ENCODE data around the gene TNFAIP2. TPM values are rescaled to one million over a fixed set of nuclear protein-coding genes. Genes with fewer than 3 reads are reported as not detected.

Gene TNFAIP2
- total and polyA plus RNA-seq, 2 experiments from 2014 or later, result 9.6 to 51.8 TPM

DNA sequence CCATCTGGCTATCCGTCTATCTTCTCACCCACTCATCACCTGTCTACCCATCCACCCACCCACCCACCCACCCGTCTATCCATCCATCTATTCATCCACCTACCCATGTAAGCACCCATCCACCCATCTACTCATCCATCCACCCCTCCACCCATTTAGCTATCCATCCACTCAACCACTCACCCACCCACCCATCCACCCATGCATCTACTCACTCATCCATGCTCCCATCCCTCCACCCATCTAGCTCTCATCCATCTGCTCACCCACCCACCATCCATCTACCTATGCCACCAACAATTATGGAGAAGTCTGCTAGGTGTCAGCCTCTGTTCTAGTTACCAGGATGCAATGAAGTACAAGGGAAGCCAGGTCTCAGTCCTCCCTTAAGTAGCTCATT lies 11.1 kb downstream of the TNFAIP2 start:
- H3K36me3 ChIP-seq (ENCODE audit: low read depth), result no peaks in the 10 kb centered on the region
- no peaks in the 10 kb centered on the region for H3K9me3 ChIP-seq (ENCODE audit: low read depth)
- H3K27me3 ChIP-seq (replicated peaks; ENCODE audit: insufficient read depth), result no peaks in the 10 kb centered on the region
- no peak overlapping the region for H3K4me2 ChIP-seq (ENCODE audit: unreplicated experiment)
- no peak overlapping the region for H3K9ac ChIP-seq
- H3K4me3 ChIP-seq, result no peak overlapping the region
- in situ Hi-C loops (cut with MboI), result no loop called here
- H3K9me2 ChIP-seq (ENCODE audit: insufficient read depth), result no peaks in the 10 kb centered on the region
- DNase-seq, result no peak
- H3K27ac ChIP-seq, result no peak overlapping the region
- WGBS, 2 experiments (ENCODE audit: low coverage in 1 of 2, low lambda C conversion rate in 2 of 2, missing lambda C conversion rate in 2 of 2), result 50% methylated on average over 2 of the region's 2 CpGs; no CpG with 5 or more reads in 1 of the 2 experiments
- no peak overlapping the region for H2AFZ ChIP-seq
- no peaks in the 10 kb centered on the region for H3F3A ChIP-seq (ENCODE audit: insufficient read depth)
- H3K79me2 ChIP-seq (ENCODE audit: insufficient read depth), result no peaks in the 10 kb centered on the region
- peaks cover 9% of the 10 kb centered on the region; the same call in 1 of the 2 replicates for H3K4me1 ChIP-seq (ENCODE audit: insufficient read depth)
- no peaks in the 10 kb centered on the region for H4K20me1 ChIP-seq (ENCODE audit: insufficient read depth)
- TF ChIP-seq EZH2 (IDR thresholded peaks at IDR 0.05; ENCODE audit: insufficient read depth, poor library complexity, severe bottlenecking), result no peak
- TF ChIP-seq EZH2phosphoT487 (IDR thresholded peaks at IDR 0.05; ENCODE audit: insufficient read depth, low read depth), result no peak

DNA sequence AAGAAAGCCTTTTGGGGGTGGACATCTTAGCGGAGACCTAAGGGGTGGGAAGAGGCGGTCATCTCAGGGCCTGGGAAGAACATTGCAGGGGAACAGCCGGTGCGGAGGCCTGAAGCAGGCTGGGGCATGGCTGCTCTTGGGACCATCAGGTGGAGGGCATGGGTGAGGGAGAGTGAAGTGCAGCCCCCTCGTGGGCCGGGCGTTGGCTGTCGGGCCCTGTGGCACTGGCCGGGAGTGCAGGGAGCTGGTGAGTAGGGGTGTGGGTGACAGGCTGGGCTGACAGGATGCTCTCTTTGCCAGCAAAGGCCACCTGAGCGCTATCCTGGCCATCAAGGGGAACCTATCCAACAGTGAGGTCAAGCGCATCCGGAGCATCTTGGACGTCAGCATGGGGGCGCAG lies 11.7 kb downstream of the TNFAIP2 start:
- no peak overlapping the region for H2AFZ ChIP-seq
- H3K27ac ChIP-seq, result no peak overlapping the region
- TF ChIP-seq EZH2phosphoT487 (IDR thresholded peaks at IDR 0.05; ENCODE audit: insufficient read depth, low read depth) (no peak), EZH2 (IDR thresholded peaks at IDR 0.05; ENCODE audit: insufficient read depth, poor library complexity, severe bottlenecking) (no peak)
- in situ Hi-C loops (cut with MboI), result no loop called here
- H3K27me3 ChIP-seq (replicated peaks; ENCODE audit: insufficient read depth), result no peaks in the 10 kb centered on the region
- H3F3A ChIP-seq (ENCODE audit: insufficient read depth), result no peaks in the 10 kb centered on the region
- no peaks in the 10 kb centered on the region for H3K79me2 ChIP-seq (ENCODE audit: insufficient read depth)
- H3K4me3 ChIP-seq, result no peak overlapping the region
- no peak for DNase-seq
- H3K9me2 ChIP-seq (ENCODE audit: insufficient read depth), result no peaks in the 10 kb centered on the region
- H3K4me2 ChIP-seq (ENCODE audit: unreplicated experiment), result no peak overlapping the region
- peaks cover 9% of the 10 kb centered on the region; the same call in 1 of the 2 replicates for H3K4me1 ChIP-seq (ENCODE audit: insufficient read depth)
- WGBS, 2 experiments (ENCODE audit: low coverage in 1 of 2, low lambda C conversion rate in 2 of 2, missing lambda C conversion rate in 2 of 2), result 92 to 94% methylated on average over 13 to 14 of the region's 14 CpGs
- H3K36me3 ChIP-seq (ENCODE audit: low read depth), result no peaks in the 10 kb centered on the region
- no peak overlapping the region for H3K9ac ChIP-seq
- H4K20me1 ChIP-seq (ENCODE audit: insufficient read depth), result no peaks in the 10 kb centered on the region
- H3K9me3 ChIP-seq (ENCODE audit: low read depth), result no peaks in the 10 kb centered on the region

DNA sequence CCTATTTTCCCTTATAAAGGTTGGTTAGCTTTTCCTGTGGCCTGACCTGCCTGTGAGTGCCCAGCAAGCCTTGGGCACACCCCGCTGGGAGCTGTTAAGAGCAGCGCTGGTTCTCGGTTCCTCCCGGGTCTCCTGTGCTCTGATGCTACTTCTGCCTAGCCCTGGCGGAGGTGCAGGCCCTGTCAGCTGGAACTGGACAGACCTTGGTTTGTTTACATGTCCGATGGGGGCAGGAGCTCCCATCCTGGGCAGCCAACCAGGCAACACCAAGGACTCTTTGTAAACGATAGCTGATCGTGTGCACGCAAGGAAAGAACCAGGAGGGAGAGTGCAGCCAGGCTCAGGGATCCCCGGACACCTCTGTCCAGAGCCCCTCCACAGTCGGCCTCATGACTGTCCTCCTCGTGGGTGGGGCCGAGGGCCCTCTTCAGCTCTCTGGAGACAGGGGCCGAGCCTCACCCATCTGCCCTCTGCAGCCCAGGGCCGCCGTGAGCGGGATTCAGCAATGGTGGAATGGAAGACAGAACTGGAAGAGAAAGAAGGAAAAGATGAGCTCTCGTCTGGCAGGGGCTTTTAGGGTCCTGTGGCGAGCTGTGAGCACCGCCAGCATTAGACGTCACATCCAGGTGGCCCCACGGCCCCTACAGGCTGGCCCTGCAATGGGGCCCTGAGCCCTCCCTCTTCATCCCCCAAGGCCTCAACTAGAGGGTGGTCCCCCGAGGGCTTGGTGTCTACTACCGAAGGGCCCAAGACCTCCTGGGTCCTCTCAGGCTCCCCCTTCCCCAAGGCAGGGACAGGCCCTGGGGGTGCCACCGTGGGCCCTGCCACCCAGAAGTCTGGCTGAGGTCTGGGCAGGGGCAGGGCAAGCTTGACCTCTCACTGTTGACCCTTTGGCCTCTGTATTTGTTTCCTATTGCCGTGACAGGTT lies 12.3 kb downstream of the TNFAIP2 start:
- H4K20me1 ChIP-seq (ENCODE audit: insufficient read depth), result no peaks in the 10 kb centered on the region
- H3K4me1 ChIP-seq (ENCODE audit: insufficient read depth), result peaks cover 9% of the 10 kb centered on the region; the same call in 1 of the 2 replicates
- H3K27ac ChIP-seq, result no peak overlapping the region
- no peaks in the 10 kb centered on the region for H3K27me3 ChIP-seq (replicated peaks; ENCODE audit: insufficient read depth)
- TF ChIP-seq EZH2phosphoT487 (IDR thresholded peaks at IDR 0.05; ENCODE audit: insufficient read depth, low read depth), result no peak
- no peaks in the 10 kb centered on the region for H3K9me3 ChIP-seq (ENCODE audit: low read depth)
- no peak overlapping the region for H3K4me3 ChIP-seq
- H3F3A ChIP-seq (ENCODE audit: insufficient read depth), result no peaks in the 10 kb centered on the region
- H3K9ac ChIP-seq, result no peak overlapping the region
- no peak overlapping the region for H3K4me2 ChIP-seq (ENCODE audit: unreplicated experiment)
- WGBS, 2 experiments (ENCODE audit: low coverage in 1 of 2, low lambda C conversion rate in 2 of 2, missing lambda C conversion rate in 2 of 2), result 82 to 86% methylated on average over 25 to 26 of the region's 26 CpGs
- DNase-seq, result no peak
- in situ Hi-C loops (cut with MboI), result no loop called here
- H2AFZ ChIP-seq, result no peak overlapping the region
- no peaks in the 10 kb centered on the region for H3K9me2 ChIP-seq (ENCODE audit: insufficient read depth)
- H3K36me3 ChIP-seq (ENCODE audit: low read depth), result no peaks in the 10 kb centered on the region
- no peaks in the 10 kb centered on the region for H3K79me2 ChIP-seq (ENCODE audit: insufficient read depth)

GRCh38 chr14:103136388-103137271 lies 13.4 kb downstream of the TNFAIP2 start:
- TF ChIP-seq EZH2phosphoT487 (IDR thresholded peaks at IDR 0.05; ENCODE audit: insufficient read depth, low read depth) (no peak), EZH2 (IDR thresholded peaks at IDR 0.05; ENCODE audit: insufficient read depth, poor library complexity, severe bottlenecking) (no peak)
- Histone ChIP-seq H3K9ac (peak overlapping the region; percentile 65), H3K36me3 (ENCODE audit: low read depth) (no peaks in the 10 kb centered on the region), H3K4me1 (ENCODE audit: insufficient read depth) (peaks cover 9% of the 10 kb centered on the region; the same call in 1 of the 2 replicates), H3K9me2 (ENCODE audit: insufficient read depth) (no peaks in the 10 kb centered on the region), H3K9me3 (ENCODE audit: low read depth) (no peaks in the 10 kb centered on the region), H3F3A (ENCODE audit: insufficient read depth) (no peaks in the 10 kb centered on the region), H3K4me3 (no peak overlapping the region), H3K27ac (peak overlapping the region; percentile 46; the same call in 1 of the 2 replicates), H4K20me1 (ENCODE audit: insufficient read depth) (no peaks in the 10 kb centered on the region), H3K27me3 (replicated peaks; ENCODE audit: insufficient read depth) (no peaks in the 10 kb centered on the region), H3K79me2 (ENCODE audit: insufficient read depth) (no peaks in the 10 kb centered on the region), H3K4me2 (ENCODE audit: unreplicated experiment) (no peak overlapping the region), H2AFZ (peak overlapping the region; percentile 64)
- peak; percentile 86 for DNase-seq
- in situ Hi-C loops (cut with MboI), result no loop called here
- WGBS, 2 experiments (ENCODE audit: low coverage in 1 of 2, low lambda C conversion rate in 2 of 2, missing lambda C conversion rate in 2 of 2), result 39 to 40% methylated on average over 20 of the region's 20 CpGs

Data from GM23248 (cell line).